Progenitor cell of endocrine pancreas (in vitro differentiated cells): ENCODE data around the gene ZFYVE21. TPM values are rescaled to one million over a fixed set of nuclear protein-coding genes. Genes with fewer than 3 reads are reported as not detected.

ENCODE experiments used
- DNase-seq: peaks from one replicate; pipeline ENCODE4 v3.0.0; 2021; ENCODE audit warnings: low spot score; ENCODE audit not compliant: unreplicated experiment
- H3K27ac Mint-ChIP-seq: 2 replicates; pipeline ENCODE4 v1.8.0; 2021; ENCODE audit warnings: mild to moderate bottlenecking, moderate library complexity, mixed read lengths
- H3K27me3 Mint-ChIP-seq: 2 replicates; pipeline ENCODE4 v1.8.0; 2021; ENCODE audit warnings: mixed read lengths
- H3K36me3 Mint-ChIP-seq: 2 replicates; pipeline ENCODE4 v1.8.0; 2022; ENCODE audit warnings: mixed read lengths; ENCODE audit not compliant: insufficient read depth
- H3K4me1 Mint-ChIP-seq: 2 replicates; pipeline ENCODE4 v1.8.0; 2021; ENCODE audit warnings: low read depth, mixed read lengths
- H3K4me3 Mint-ChIP-seq: 2 replicates; pipeline ENCODE4 v1.8.0; 2021; ENCODE audit warnings: low read depth, mild to moderate bottlenecking, moderate library complexity, mixed read lengths
- H3K9me3 Mint-ChIP-seq: 2 replicates; pipeline ENCODE4 v1.8.0; 2021; ENCODE audit warnings: low read depth, mixed read lengths
- total RNA-seq: library from RNA; stranded (reverse); gene quantifications from 2 replicates; pipeline ENCODE4 v1.2.1, GENCODE V29; 2021
- TF ChIP-seq, protein P1 (sequence below): fragments of 200-600 bp; sonication (generic); IDR thresholded peaks from one replicate; pipeline ENCODE4 v1.5.0; 2021; ENCODE audit warnings: antibody characterized with exemption, mild to moderate bottlenecking; ENCODE audit not compliant: unreplicated experiment

Gene ZFYVE21
- total RNA-seq, 1 donor from 2014 or later: 47.2 TPM

DNA sequence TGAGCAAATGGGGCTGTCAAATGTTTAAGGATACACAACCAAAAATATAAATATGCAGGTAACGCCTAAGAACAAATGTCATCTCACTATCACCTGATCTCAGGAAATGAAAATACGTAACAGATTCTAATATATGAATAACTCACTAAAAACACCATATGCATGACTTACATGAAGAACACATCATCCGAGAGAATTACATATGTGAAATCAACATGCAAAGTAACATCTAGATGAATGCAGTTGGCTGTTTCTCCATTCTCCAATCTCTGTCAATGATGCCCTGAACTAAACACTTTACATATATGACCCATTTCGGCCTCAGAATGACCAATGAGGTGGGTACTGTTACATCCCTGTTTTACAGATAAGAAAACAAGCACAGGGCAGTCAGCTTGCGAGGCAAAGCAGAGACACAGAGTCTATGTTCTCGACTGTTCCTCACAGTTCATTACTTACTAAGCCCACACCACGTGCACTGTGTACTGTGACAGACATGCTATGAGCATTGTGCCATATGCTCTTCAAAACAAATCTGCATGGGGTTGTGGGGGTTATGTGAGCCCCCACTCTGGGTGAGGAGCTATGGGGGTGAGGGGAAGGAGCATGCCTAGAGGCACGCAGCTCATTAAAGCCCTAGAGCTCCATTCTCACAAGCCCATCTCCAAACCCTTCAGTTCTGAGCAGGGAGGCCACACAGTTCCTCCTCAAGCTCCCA, 42.6 kb downstream of the ZFYVE21 start:
- peaks cover 3% of the 10 kb centered on the region for H3K4me1 Mint-ChIP-seq
- no peaks in the 10 kb centered on the region for H3K36me3 Mint-ChIP-seq
- no peaks in the 10 kb centered on the region for H3K9me3 Mint-ChIP-seq
- TF ChIP-seq, protein P1, sequence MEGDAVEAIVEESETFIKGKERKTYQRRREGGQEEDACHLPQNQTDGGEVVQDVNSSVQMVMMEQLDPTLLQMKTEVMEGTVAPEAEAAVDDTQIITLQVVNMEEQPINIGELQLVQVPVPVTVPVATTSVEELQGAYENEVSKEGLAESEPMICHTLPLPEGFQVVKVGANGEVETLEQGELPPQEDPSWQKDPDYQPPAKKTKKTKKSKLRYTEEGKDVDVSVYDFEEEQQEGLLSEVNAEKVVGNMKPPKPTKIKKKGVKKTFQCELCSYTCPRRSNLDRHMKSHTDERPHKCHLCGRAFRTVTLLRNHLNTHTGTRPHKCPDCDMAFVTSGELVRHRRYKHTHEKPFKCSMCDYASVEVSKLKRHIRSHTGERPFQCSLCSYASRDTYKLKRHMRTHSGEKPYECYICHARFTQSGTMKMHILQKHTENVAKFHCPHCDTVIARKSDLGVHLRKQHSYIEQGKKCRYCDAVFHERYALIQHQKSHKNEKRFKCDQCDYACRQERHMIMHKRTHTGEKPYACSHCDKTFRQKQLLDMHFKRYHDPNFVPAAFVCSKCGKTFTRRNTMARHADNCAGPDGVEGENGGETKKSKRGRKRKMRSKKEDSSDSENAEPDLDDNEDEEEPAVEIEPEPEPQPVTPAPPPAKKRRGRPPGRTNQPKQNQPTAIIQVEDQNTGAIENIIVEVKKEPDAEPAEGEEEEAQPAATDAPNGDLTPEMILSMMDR: no peak
- DNase-seq: no peak
- H3K4me3 Mint-ChIP-seq: no peak overlapping the region
- no peaks in the 10 kb centered on the region for H3K27me3 Mint-ChIP-seq
- H3K27ac Mint-ChIP-seq: no peak overlapping the region

DNA sequence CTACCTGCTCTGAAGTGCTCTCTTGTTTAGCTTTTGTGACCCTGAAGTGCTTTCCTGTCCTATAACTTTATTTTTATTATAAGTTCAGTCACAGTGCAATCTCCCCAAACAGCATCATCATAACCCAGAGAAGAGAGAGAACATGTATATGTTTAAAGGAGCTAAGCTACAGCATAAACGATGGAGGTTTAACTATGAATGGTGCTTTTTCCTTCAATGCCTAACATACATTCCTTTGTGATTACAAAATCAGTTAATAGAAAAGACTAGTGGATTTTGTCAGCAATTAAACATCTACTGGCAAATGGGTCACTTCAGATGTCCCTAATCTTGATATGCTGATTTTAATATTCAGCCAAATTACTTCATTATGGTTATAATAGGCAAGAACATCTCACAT, 46.4 kb downstream of the ZFYVE21 start:
- Mint-ChIP-seq H3K36me3 (peaks cover 4% of the 10 kb centered on the region), H3K27me3 (no peaks in the 10 kb centered on the region), H3K27ac (no peak overlapping the region), H3K4me3 (no peak overlapping the region), H3K9me3 (no peaks in the 10 kb centered on the region), H3K4me1 (peaks cover 3% of the 10 kb centered on the region)
- TF ChIP-seq, protein P1: no peak
- no peak for DNase-seq

DNA sequence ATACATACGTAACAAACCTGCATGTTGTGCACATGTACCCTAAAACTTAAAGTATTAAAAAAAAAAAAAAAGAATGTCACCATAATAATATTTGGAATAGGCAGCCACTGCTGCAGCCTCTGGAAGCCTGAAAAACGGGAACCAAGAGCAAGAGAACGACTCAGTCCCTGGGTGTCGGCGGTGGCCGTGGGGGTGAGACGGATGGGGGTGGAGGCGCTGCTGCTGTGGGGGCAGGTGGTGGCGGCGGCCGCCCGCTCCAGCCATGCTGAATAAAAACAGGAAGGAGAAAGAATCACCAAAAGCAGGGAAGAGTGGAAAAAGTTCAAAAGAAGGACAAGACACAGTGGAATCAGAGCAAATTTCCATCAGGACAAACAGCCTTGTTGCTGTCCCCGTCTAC, 46.9 kb downstream of the ZFYVE21 start:
- H3K9me3 Mint-ChIP-seq: no peaks in the 10 kb centered on the region
- no peak overlapping the region for H3K27ac Mint-ChIP-seq
- H3K27me3 Mint-ChIP-seq: no peaks in the 10 kb centered on the region
- TF ChIP-seq, protein P1: no peak
- peaks cover 6% of the 10 kb centered on the region for H3K36me3 Mint-ChIP-seq
- peaks cover 4% of the 10 kb centered on the region for H3K4me1 Mint-ChIP-seq
- no peak for DNase-seq
- H3K4me3 Mint-ChIP-seq: no peak overlapping the region

DNA sequence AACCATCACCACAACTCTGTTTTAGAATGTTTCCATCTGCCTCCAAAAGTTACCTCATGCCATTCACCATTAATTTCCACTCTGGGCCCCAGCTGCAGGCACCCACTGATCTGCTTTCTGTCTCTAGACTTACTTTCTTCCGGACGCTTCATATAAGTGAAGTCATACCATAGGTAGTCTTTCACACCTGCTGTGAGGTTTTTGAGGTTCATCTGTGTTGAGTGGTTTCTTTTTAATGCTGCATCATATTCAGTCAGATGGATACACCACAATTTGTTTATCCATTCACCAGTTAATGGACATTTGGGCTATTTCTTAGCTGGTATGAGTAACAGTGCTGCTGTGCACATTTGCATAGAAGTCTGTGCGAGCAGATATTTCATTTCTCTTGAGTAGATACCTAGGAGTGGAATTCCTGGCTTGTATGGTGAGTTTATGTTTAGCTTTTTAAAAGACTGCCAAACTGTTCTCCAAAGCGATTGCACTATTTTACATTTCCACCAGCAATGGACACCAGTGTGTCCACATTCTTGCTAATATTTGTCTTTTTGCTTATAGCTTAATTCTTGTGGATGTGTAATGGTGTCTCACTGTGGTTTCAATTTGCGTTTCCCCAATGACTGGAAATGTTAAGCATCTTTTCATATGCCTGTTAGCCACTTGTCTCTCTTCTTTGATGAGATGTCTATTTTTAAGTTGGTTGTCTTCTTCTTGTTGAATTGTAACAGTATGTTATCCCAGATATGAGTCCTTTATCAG, 48.3 kb downstream of the ZFYVE21 start:
- Mint-ChIP-seq H3K27ac (no peak overlapping the region), H3K4me3 (no peak overlapping the region), H3K9me3 (no peaks in the 10 kb centered on the region), H3K36me3 (peaks cover 6% of the 10 kb centered on the region), H3K27me3 (no peaks in the 10 kb centered on the region), H3K4me1 (peaks cover 4% of the 10 kb centered on the region)
- DNase-seq: no peak
- TF ChIP-seq, protein P1: no peak

DNA sequence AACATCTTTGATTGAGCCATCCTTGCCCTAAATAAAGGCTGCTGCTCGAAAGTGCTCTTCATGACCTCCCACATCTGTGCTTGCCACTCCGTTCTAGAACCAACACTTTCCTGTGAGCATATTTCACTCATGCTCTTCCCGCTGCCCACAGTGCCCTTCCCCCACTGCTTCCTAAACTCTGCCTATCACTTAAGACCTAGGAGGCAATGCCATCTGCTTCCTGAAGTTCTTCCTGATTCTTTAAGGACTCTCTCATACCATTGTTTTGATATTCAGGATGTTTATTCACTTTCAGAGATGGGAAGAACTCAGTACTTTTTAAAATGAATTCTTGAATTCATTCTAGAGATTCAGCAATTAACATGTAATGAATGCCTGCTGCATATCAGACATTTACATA, 49.9 kb downstream of the ZFYVE21 start:
- TF ChIP-seq, protein P1: no peak
- DNase-seq: no peak
- Mint-ChIP-seq H3K27ac (no peak overlapping the region), H3K9me3 (no peaks in the 10 kb centered on the region), H3K27me3 (no peaks in the 10 kb centered on the region), H3K4me1 (peaks cover 3% of the 10 kb centered on the region), H3K36me3 (peaks cover 6% of the 10 kb centered on the region), H3K4me3 (no peak overlapping the region)
